PC-3 (cell line): ENCODE results near the gene CEBPA. TPM values are rescaled to one million over a fixed set of nuclear protein-coding genes. Genes with fewer than 3 reads are reported as not detected.

Experiments
- ATAC-seq: fragments of 200-7000 bp; cut with Tn5 transposase; 2 replicates; pipeline ENCODE4 v1.9.1; 2020; ENCODE audit warnings: mild to moderate bottlenecking, moderate library complexity
- BruUV-seq: library from RNA; stranded (reverse); fragments of 400-500 nt; replicated peaks from 2 replicates; lab custom pipeline; 2021; lab: Mats Ljungman, UMichigan
- CTCF ChIA-PET: fragments of 300-600 bp; sonication (Branson Sonifier 250); formaldehyde crosslinking; loops from one replicate; lab custom pipeline; 2022; ENCODE audit warnings: antibody characterized with exemption; lab: Charles Lee
- POLR2A ChIA-PET: fragments of 300-600 bp; sonication (Branson Sonifier 250); formaldehyde crosslinking; loops from one replicate; lab custom pipeline; 2022; ENCODE audit warnings: antibody characterized with exemption; ENCODE audit not compliant: unreplicated experiment; lab: Charles Lee
- DNase-seq: peaks from one replicate; pipeline ENCODE4 v3.0.0-alpha.2; 2015
- H2AFZ ChIP-seq: fragments of 300-600 bp; sonication (generic); 2 replicates; pipeline ENCODE4 v1.6.0; 2016; ENCODE audit warnings: antibody characterized with exemption, low read length
- H3F3A ChIP-seq: fragments of 300-600 bp; sonication (generic); one replicate; pipeline ENCODE4 v1.6.0; 2017; ENCODE audit warnings: antibody characterized with exemption, low read length, control low read depth, mild to moderate bottlenecking; ENCODE audit not compliant: unreplicated experiment
- H3K27ac ChIP-seq: fragments of 300-600 bp; sonication (generic); 2 replicates; pipeline ENCODE4 v1.5.1; 2016; ENCODE audit warnings: mild to moderate bottlenecking, low read length
- H3K27me3 ChIP-seq: fragments of 300-600 bp; sonication (generic); 2 replicates; pipeline ENCODE4 v1.6.1; 2016; ENCODE audit warnings: low read length, mixed read lengths
- H3K36me3 ChIP-seq: fragments of 300-600 bp; sonication (generic); 2 replicates; pipeline ENCODE4 v1.6.1; 2016; ENCODE audit warnings: low read depth, mixed run types, low read length, mixed read lengths
- H3K4me1 ChIP-seq: fragments of 300-600 bp; sonication (generic); 2 replicates; pipeline ENCODE4 v1.5.1; 2016; ENCODE audit warnings: low read length; ENCODE audit not compliant: insufficient read depth
- H3K4me2 ChIP-seq: fragments of 300-600 bp; sonication (generic); 2 replicates; pipeline ENCODE4 v1.6.0; 2016; ENCODE audit warnings: low read length
- H3K4me3 ChIP-seq: fragments of 300-600 bp; sonication (generic); 2 replicates; pipeline ENCODE4 v1.5.1; 2016; ENCODE audit warnings: mild to moderate bottlenecking, low read length, mixed read lengths
- H3K79me2 ChIP-seq: fragments of 300-600 bp; sonication (generic); 2 replicates; pipeline ENCODE4 v1.6.1; 2017; ENCODE audit warnings: low read length, mixed read lengths
- H3K9ac ChIP-seq: fragments of 300-600 bp; sonication (generic); 2 replicates; pipeline ENCODE4 v1.6.0; 2016; ENCODE audit warnings: mild to moderate bottlenecking, low read length
- H3K9me2 ChIP-seq: fragments of 300-600 bp; sonication (generic); replicated peaks from 2 replicates; pipeline ENCODE4 v1.6.1; 2016; ENCODE audit warnings: mixed run types, low read length, mixed read lengths
- H3K9me3 ChIP-seq: fragments of 300-600 bp; sonication (generic); 2 replicates; pipeline ENCODE4 v1.6.1; 2016; ENCODE audit warnings: low read length, mixed read lengths
- H4K20me1 ChIP-seq: fragments of 300-600 bp; sonication (generic); 2 replicates; pipeline ENCODE4 v1.6.1; 2016; ENCODE audit warnings: low read length, mixed read lengths
- CTCF ChIP-seq: fragments of 300-600 bp; sonication (generic); conservative IDR thresholded peaks from 2 replicates; pipeline ENCODE4 v1.5.1; 2017; ENCODE audit warnings: antibody characterized with exemption, low read depth, mild to moderate bottlenecking, low read length
- EZH2 ChIP-seq: fragments of 300-600 bp; sonication (generic); IDR thresholded peaks from one replicate; pipeline ENCODE4 v1.6.1; 2017; ENCODE audit warnings: antibody characterized with exemption, mild to moderate bottlenecking, low read length; ENCODE audit not compliant: unreplicated experiment
- EZH2phosphoT487 ChIP-seq: fragments of 300-600 bp; sonication (generic); IDR thresholded peaks from 2 replicates; pipeline ENCODE4 v1.6.1; 2018; ENCODE audit warnings: mild to moderate bottlenecking, antibody characterized with exemption, low read length, borderline replicate concordance
- intact Hi-C: fragments of 100-400 bp; cut with micrococcal nuclease; formaldehyde crosslinking; loops from 2 replicates; pipeline ENCODE4 v1.9.0; 2023
- total RNA-seq: library from RNA; depleted of rRNA; stranded (reverse); fragments of >200 nt; gene quantifications from 2 replicates; pipeline ENCODE4 v1.2.3, GENCODE V29; 2014

The CEBPA gene
- total RNA-seq, 1 experiment from 2014 or later: 2.9 TPM

- CTCF ChIA-PET: no interaction called here
Measured at GRCh38 chr19:33269016-33269415, 33.3 kb downstream of the CEBPA start.

GRCh38 chr19:33268162-33268991 lies 34.0 kb downstream of the CEBPA start:
- CTCF ChIA-PET: no interaction called here

More at GRCh38 chr19:33269016-33269415, 33.3 kb downstream of the CEBPA start:
- H3K27me3 ChIP-seq: no peaks in the 10 kb centered on the region
- H2AFZ ChIP-seq: no peak overlapping the region
- TF ChIP-seq EZH2 (no peak), EZH2phosphoT487 (no peak)
- no peaks in the 10 kb centered on the region for H3K79me2 ChIP-seq
- H4K20me1 ChIP-seq: no peaks in the 10 kb centered on the region
- ATAC-seq (no peak), DNase-seq (no peak)
- H3K9me2 ChIP-seq: no peaks in the 10 kb centered on the region
- no peak overlapping the region for H3K27ac ChIP-seq
- H3K9me3 ChIP-seq: no peaks in the 10 kb centered on the region
- no peak overlapping the region for H3K4me2 ChIP-seq
- intact Hi-C loops: no loop called here
- peaks cover 2% of the 10 kb centered on the region; the same call in 1 of the 2 replicates for H3K4me1 ChIP-seq
- no TSS peak for BruUV-seq
- no peak overlapping the region for H3K9ac ChIP-seq
- H3K36me3 ChIP-seq: no peaks in the 10 kb centered on the region
- POLR2A ChIA-PET: no interaction called here
- no peaks in the 10 kb centered on the region for H3F3A ChIP-seq
- no peak overlapping the region for H3K4me3 ChIP-seq

GRCh38 chr19:33267706-33268105 lies 34.6 kb downstream of the CEBPA start:
- Histone ChIP-seq H3K4me1 (no peaks in the 10 kb centered on the region), H3K36me3 (no peaks in the 10 kb centered on the region), H3K9me3 (no peaks in the 10 kb centered on the region), H3K4me2 (no peak overlapping the region), H3K9me2 (no peaks in the 10 kb centered on the region), H3K9ac (no peak overlapping the region), H3F3A (no peaks in the 10 kb centered on the region), H4K20me1 (no peaks in the 10 kb centered on the region), H2AFZ (no peak overlapping the region), H3K79me2 (no peaks in the 10 kb centered on the region), H3K27me3 (no peaks in the 10 kb centered on the region), H3K4me3 (no peak overlapping the region), H3K27ac (no peak overlapping the region)
- no peak for TF ChIP-seq EZH2phosphoT487
- no peak for TF ChIP-seq EZH2
- no peak for TF ChIP-seq CTCF
- no TSS peak for BruUV-seq
- POLR2A ChIA-PET: no interaction called here
- CTCF ChIA-PET: no interaction called here
- DNase-seq (no peak), ATAC-seq (no peak)
- intact Hi-C loops: no loop called here

More at GRCh38 chr19:33268162-33268991, 34.0 kb downstream of the CEBPA start:
- Histone ChIP-seq H3K79me2 (no peaks in the 10 kb centered on the region), H3K9me2 (no peaks in the 10 kb centered on the region), H3K4me2 (no peak overlapping the region), H3F3A (no peaks in the 10 kb centered on the region), H3K9me3 (no peaks in the 10 kb centered on the region), H3K4me3 (no peak overlapping the region), H2AFZ (no peak overlapping the region), H3K27ac (no peak overlapping the region), H3K27me3 (no peaks in the 10 kb centered on the region), H3K36me3 (no peaks in the 10 kb centered on the region), H3K4me1 (no peaks in the 10 kb centered on the region), H4K20me1 (no peaks in the 10 kb centered on the region), H3K9ac (no peak overlapping the region)
- TF ChIP-seq EZH2phosphoT487 (no peak), EZH2 (no peak), CTCF (no peak)
- POLR2A ChIA-PET: no interaction called here
- DNase-seq (no peak), ATAC-seq (no peak)
- BruUV-seq: no TSS peak
- intact Hi-C loops: no loop called here
